Upper lobe of left lung (tissue), 4 donors: Measurements from ENCODE around the gene ESRP2.

Experiments used
- CTCF ChIP-seq, 6 experiments: fragments of 450-650 bp in 4 of 6; fragments of 200-600 bp in 2 of 6; sonication (generic) in 2 of 6; IDR thresholded peaks; one replicate each; pipeline ENCODE4 v1.5.1; 2016 to 2019; ENCODE audit warnings: antibody characterized with exemption in 6 of 6
- EP300 ChIP-seq, 4 donors: sonication (generic); formaldehyde crosslinking; IDR thresholded peaks; one replicate each; pipeline ENCODE4 v1.5.1; 2017; ENCODE audit warnings: antibody characterized with exemption in 4 of 4, control low read depth in 2 of 4
- POLR2A ChIP-seq, 4 donors: fragments of 450-650 bp; IDR thresholded peaks; one replicate each; pipeline ENCODE4 v1.5.1; 2016 to 2017; ENCODE audit warnings: antibody characterized with exemption in 4 of 4, mild to moderate bottlenecking in 2 of 4
- POLR2AphosphoS5 ChIP-seq, 2 donors: sonication (generic); formaldehyde crosslinking; IDR thresholded peaks; one replicate each; pipeline ENCODE4 v1.5.1; 2017; ENCODE audit warnings: antibody characterized with exemption in 2 of 2

- TF ChIP-seq CTCF (IDR thresholded peaks at IDR 0.05), result no peak
- no peak for TF ChIP-seq EP300 (IDR thresholded peaks at IDR 0.05)
- TF ChIP-seq POLR2AphosphoS5 (IDR thresholded peaks at IDR 0.05), result no peak
- TF ChIP-seq POLR2A (IDR thresholded peaks at IDR 0.05), result no peak
These were observed 19.8 kb upstream of the ESRP2 start for GRCh38 chr16:68255712-68256111.
